ENCODE measurements around the gene LTV1.
"Not testable (repeated sequence)": the region's sequence is repeated elsewhere in the genome, so short reads cannot be mapped to it uniquely, and the experiment has no call there.

Gene LTV1

GRCh38 chr6:143868808-143869207 is 25.7 kb downstream of the LTV1 start:
- H3K9me3 ChIP-seq (ENCODE audit: control insufficient read depth, insufficient read depth, low read length); DNase-seq (ENCODE audit: low read depth, low spot score); H3K4me1 ChIP-seq (ENCODE audit: control insufficient read depth, insufficient read depth, low read length); H3K36me3 ChIP-seq (ENCODE audit: control insufficient read depth, insufficient read depth, low read length); H3K4me3 ChIP-seq (ENCODE audit: low read length); H3K27me3 ChIP-seq (ENCODE audit: control insufficient read depth, insufficient read depth, low read length); H3K27ac ChIP-seq (ENCODE audit: low read length): not testable (repeated sequence)
- no CpG with 5 or more reads among the region's 3 CpGs for whole genome bisulfite sequencing (ENCODE audit: insufficient coverage, insufficient read length)

- H3K36me3 ChIP-seq (ENCODE audit: control insufficient read depth, insufficient read depth, low read length); H3K4me1 ChIP-seq (ENCODE audit: control insufficient read depth, insufficient read depth, low read length); H3K9me3 ChIP-seq (ENCODE audit: control insufficient read depth, insufficient read depth, low read length); H3K27me3 ChIP-seq (ENCODE audit: control insufficient read depth, insufficient read depth, low read length); H3K4me3 ChIP-seq (ENCODE audit: low read length); DNase-seq (ENCODE audit: low read depth, low spot score); H3K27ac ChIP-seq (ENCODE audit: low read length): not testable (repeated sequence)
- no CpG with 5 or more reads among the region's 1 CpG for WGBS (ENCODE audit: insufficient coverage, insufficient read length)
These were observed 28.1 kb downstream of the LTV1 start for GRCh38 chr6:143871202-143871730.

DNA sequence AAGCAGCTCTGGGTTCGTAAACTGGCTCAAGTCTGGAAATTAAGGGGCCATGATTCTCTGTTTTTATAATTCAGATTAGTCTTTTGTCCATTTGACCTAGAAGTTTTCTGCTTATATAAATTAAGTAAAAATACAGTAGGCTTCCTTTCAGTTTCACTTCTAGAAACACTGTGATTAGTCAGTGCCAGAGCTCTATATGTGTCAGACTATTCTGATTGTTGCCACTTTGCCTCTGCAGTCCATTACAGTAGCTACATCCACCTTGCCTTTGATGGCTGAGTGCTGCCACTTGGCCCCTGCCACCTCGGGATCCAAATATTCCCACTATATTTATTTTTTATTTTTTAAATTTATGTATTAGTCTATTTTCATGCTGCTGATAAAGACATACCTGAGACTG is 29.1 kb downstream of the LTV1 start:
- Histone ChIP-seq H3K27ac (ENCODE audit: low read length) (no peak overlapping the region), H3K4me3 (ENCODE audit: low read length) (no peak overlapping the region), H3K4me1 (ENCODE audit: control insufficient read depth, insufficient read depth, low read length) (no peaks in the 10 kb centered on the region), H3K27me3 (ENCODE audit: control insufficient read depth, insufficient read depth, low read length) (no peaks in the 10 kb centered on the region), H3K9me3 (ENCODE audit: control insufficient read depth, insufficient read depth, low read length) (no peaks in the 10 kb centered on the region), H3K36me3 (ENCODE audit: control insufficient read depth, insufficient read depth, low read length) (no peaks in the 10 kb centered on the region)
- DNase-seq (ENCODE audit: low read depth, low spot score) = no peak
- no CpG with 5 or more reads among the region's 2 CpGs for WGBS (ENCODE audit: insufficient coverage, insufficient read length)

- not testable (repeated sequence) for H3K9me3 ChIP-seq (ENCODE audit: control insufficient read depth, insufficient read depth, low read length); H3K27ac ChIP-seq (ENCODE audit: low read length); DNase-seq (ENCODE audit: low read depth, low spot score); H3K4me3 ChIP-seq (ENCODE audit: low read length); H3K4me1 ChIP-seq (ENCODE audit: control insufficient read depth, insufficient read depth, low read length); H3K36me3 ChIP-seq (ENCODE audit: control insufficient read depth, insufficient read depth, low read length); H3K27me3 ChIP-seq (ENCODE audit: control insufficient read depth, insufficient read depth, low read length)
- WGBS (ENCODE audit: insufficient coverage, insufficient read length) = no CpG with 5 or more reads among the region's 4 CpGs
These were observed 30.5 kb downstream of the LTV1 start for GRCh38 chr6:143873600-143873999.

GRCh38 chr6:143874503-143874902 is 31.4 kb downstream of the LTV1 start:
- not testable (repeated sequence) for H3K36me3 ChIP-seq (ENCODE audit: control insufficient read depth, insufficient read depth, low read length); H3K27ac ChIP-seq (ENCODE audit: low read length); H3K4me3 ChIP-seq (ENCODE audit: low read length); H3K9me3 ChIP-seq (ENCODE audit: control insufficient read depth, insufficient read depth, low read length); H3K4me1 ChIP-seq (ENCODE audit: control insufficient read depth, insufficient read depth, low read length); DNase-seq (ENCODE audit: low read depth, low spot score); H3K27me3 ChIP-seq (ENCODE audit: control insufficient read depth, insufficient read depth, low read length)

DNA sequence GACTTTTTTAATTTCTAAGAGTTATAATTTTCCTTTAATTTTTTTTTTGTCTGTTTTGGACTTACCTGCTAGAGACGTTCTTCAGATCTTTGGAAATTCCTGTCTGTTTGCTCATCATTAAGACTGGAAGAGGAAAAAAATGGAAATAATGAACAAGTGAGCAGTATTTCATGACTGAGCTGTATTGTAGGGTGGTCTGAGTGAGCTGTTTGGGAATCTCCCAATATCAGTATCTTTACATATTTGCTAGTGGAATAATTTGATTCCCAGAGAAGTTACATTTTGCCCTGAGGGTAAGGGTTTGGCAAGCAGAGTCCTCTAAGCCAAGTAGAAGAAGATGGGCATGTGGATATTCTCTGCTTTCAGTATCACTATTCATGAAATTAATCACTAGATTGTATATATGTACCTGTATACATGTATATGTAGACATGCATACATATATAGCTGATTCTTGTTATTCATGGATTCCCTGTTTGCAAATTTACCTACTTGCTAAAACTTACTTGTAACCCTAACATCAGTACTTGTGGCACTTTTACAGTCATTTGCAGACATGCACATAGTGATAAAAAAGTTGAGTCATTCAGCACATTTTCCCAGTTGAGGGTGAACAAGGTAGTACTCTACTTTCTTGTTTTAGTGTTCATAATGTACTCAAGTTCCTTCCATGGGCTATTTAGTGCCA is 34.6 kb downstream of the LTV1 start:
- H3K27me3 ChIP-seq (ENCODE audit: control insufficient read depth, insufficient read depth, low read length) = no peaks in the 10 kb centered on the region
- no peak overlapping the region for H3K27ac ChIP-seq (ENCODE audit: low read length)
- DNase-seq (ENCODE audit: low read depth, low spot score) = no peak
- H3K9me3 ChIP-seq (ENCODE audit: control insufficient read depth, insufficient read depth, low read length) = no peaks in the 10 kb centered on the region
- no peaks in the 10 kb centered on the region for H3K36me3 ChIP-seq (ENCODE audit: control insufficient read depth, insufficient read depth, low read length)
- WGBS (ENCODE audit: insufficient coverage, insufficient read length) = no CpG with 5 or more reads among the region's 1 CpG
- H3K4me1 ChIP-seq (ENCODE audit: control insufficient read depth, insufficient read depth, low read length) = no peaks in the 10 kb centered on the region
- H3K4me3 ChIP-seq (ENCODE audit: low read length) = no peak overlapping the region

- no CpG with 5 or more reads among the region's 3 CpGs for WGBS (ENCODE audit: insufficient coverage, insufficient read length)
- Histone ChIP-seq H3K9me3 (ENCODE audit: control insufficient read depth, insufficient read depth, low read length) (no peaks in the 10 kb centered on the region), H3K4me1 (ENCODE audit: control insufficient read depth, insufficient read depth, low read length) (no peaks in the 10 kb centered on the region), H3K27me3 (ENCODE audit: control insufficient read depth, insufficient read depth, low read length) (no peaks in the 10 kb centered on the region), H3K36me3 (ENCODE audit: control insufficient read depth, insufficient read depth, low read length) (no peaks in the 10 kb centered on the region), H3K4me3 (ENCODE audit: low read length) (no peak overlapping the region), H3K27ac (ENCODE audit: low read length) (no peak overlapping the region)
- DNase-seq (ENCODE audit: low read depth, low spot score) = no peak
These were observed 35.2 kb downstream of the LTV1 start for GRCh38 chr6:143878272-143878760.

GRCh38 chr6:143880412-143880811 is 37.3 kb downstream of the LTV1 start:
- no peaks in the 10 kb centered on the region for H3K36me3 ChIP-seq (ENCODE audit: control insufficient read depth, insufficient read depth, low read length)
- H3K27ac ChIP-seq (ENCODE audit: low read length) = no peak overlapping the region
- H3K27me3 ChIP-seq (ENCODE audit: control insufficient read depth, insufficient read depth, low read length) = no peaks in the 10 kb centered on the region
- no peak overlapping the region for H3K4me3 ChIP-seq (ENCODE audit: low read length)
- no peak for DNase-seq (ENCODE audit: low read depth, low spot score)
- WGBS (ENCODE audit: insufficient coverage, insufficient read length) = no CpG with 5 or more reads among the region's 2 CpGs
- H3K4me1 ChIP-seq (ENCODE audit: control insufficient read depth, insufficient read depth, low read length) = no peaks in the 10 kb centered on the region
- H3K9me3 ChIP-seq (ENCODE audit: control insufficient read depth, insufficient read depth, low read length) = no peaks in the 10 kb centered on the region

DNA sequence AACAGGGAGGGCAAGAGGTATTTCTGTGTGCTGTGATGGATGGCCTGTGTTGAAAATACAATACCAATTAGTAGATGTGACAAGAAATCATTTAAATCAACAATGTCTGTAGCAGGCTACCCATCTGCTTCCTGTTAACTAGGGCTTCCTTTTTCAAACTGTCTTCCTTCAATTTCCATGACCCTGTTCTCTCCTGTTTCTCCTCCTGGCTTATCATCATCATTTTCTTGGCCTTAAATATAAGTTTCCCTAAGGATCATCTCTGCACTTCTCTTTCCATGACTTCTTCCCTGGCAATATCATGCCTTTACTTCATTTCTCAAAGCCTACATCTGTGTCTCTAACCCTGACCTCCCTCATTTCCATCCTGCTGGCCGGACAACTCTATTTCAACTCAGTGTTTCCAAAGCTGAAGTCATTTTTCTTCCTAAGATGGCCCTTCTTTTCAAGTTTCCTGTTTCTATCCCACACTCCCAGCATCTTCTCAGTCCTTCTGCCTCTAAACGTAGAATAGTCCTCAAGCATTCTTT is 39.3 kb downstream of the LTV1 start:
- Histone ChIP-seq H3K4me3 (ENCODE audit: low read length) (no peak overlapping the region), H3K27ac (ENCODE audit: low read length) (no peak overlapping the region), H3K36me3 (ENCODE audit: control insufficient read depth, insufficient read depth, low read length) (no peaks in the 10 kb centered on the region), H3K9me3 (ENCODE audit: control insufficient read depth, insufficient read depth, low read length) (no peaks in the 10 kb centered on the region), H3K4me1 (ENCODE audit: control insufficient read depth, insufficient read depth, low read length) (no peaks in the 10 kb centered on the region), H3K27me3 (ENCODE audit: control insufficient read depth, insufficient read depth, low read length) (no peaks in the 10 kb centered on the region)
- DNase-seq (ENCODE audit: low read depth, low spot score) = no peak
- no CpG with 5 or more reads among the region's 2 CpGs for WGBS (ENCODE audit: insufficient coverage, insufficient read length)

DNA sequence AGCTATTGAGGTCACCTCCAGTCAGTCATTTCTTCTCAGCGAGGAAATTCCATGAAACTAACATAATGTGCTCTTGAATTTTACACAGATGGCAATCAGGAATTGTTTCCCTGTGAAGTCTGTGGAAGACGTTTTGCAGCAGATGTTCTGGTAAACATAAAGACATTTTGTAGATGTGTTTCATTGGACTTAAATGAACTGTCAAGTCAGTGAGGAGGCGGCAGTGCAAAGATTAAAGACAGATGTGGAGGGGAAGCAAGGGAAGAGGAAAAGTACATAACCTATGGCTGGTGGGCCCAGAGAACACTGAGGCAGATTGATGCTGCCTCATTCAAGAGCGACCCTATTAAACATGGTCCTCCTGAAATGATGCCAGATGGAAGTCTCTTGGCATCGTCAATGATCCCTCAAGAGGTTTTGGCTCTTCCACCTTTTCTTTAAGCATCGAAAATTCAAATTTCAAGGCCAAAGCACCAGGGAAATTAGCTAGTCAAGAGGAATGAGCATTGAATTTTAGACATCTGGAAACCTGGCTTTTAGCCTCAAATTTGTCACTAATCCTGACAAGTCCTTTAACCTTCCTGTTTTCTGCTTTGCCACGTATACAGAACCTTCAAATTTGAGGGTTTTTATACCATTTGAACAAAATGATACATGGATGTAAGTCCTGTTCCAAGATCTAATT is 41.2 kb downstream of the LTV1 start:
- H3K27ac ChIP-seq (ENCODE audit: low read length) = no peak overlapping the region
- H3K36me3 ChIP-seq (ENCODE audit: control insufficient read depth, insufficient read depth, low read length) = no peaks in the 10 kb centered on the region
- WGBS (ENCODE audit: insufficient coverage, insufficient read length) = no CpG with 5 or more reads among the region's 7 CpGs
- H3K4me1 ChIP-seq (ENCODE audit: control insufficient read depth, insufficient read depth, low read length) = no peaks in the 10 kb centered on the region
- no peak for DNase-seq (ENCODE audit: low read depth, low spot score)
- H3K4me3 ChIP-seq (ENCODE audit: low read length) = no peak overlapping the region
- no peaks in the 10 kb centered on the region for H3K9me3 ChIP-seq (ENCODE audit: control insufficient read depth, insufficient read depth, low read length)
- no peaks in the 10 kb centered on the region for H3K27me3 ChIP-seq (ENCODE audit: control insufficient read depth, insufficient read depth, low read length)
